Osteocyte (in vitro differentiated cells): Measurements from ENCODE around the gene POU6F2. TPM values are rescaled to one million over a fixed set of nuclear protein-coding genes. Genes with fewer than 3 reads are reported as not detected.

Source experiments
- DNase-seq: peaks from one replicate; pipeline ENCODE4 v3.0.0; 2021; ENCODE audit warnings: mixed read lengths; ENCODE audit not compliant: unreplicated experiment; ENCODE audit errors: extremely low spot score
- H3K27ac Mint-ChIP-seq: one replicate; pipeline ENCODE4 v1.8.0; 2021; ENCODE audit warnings: mild to moderate bottlenecking, mixed read lengths; ENCODE audit not compliant: unreplicated experiment
- H3K27me3 Mint-ChIP-seq: one replicate; pipeline ENCODE4 v1.8.0; 2021; ENCODE audit warnings: mixed read lengths; ENCODE audit not compliant: unreplicated experiment
- H3K36me3 Mint-ChIP-seq: one replicate; pipeline ENCODE4 v1.8.0; 2021; ENCODE audit warnings: mixed read lengths; ENCODE audit not compliant: unreplicated experiment
- H3K4me1 Mint-ChIP-seq: one replicate; pipeline ENCODE4 v1.8.0; 2021; ENCODE audit warnings: mixed read lengths; ENCODE audit not compliant: unreplicated experiment
- H3K4me3 Mint-ChIP-seq: one replicate; pipeline ENCODE4 v1.8.0; 2021; ENCODE audit warnings: mild to moderate bottlenecking, moderate library complexity, mixed read lengths; ENCODE audit not compliant: unreplicated experiment
- H3K9me3 Mint-ChIP-seq: one replicate; pipeline ENCODE4 v1.8.0; 2021; ENCODE audit warnings: mixed read lengths; ENCODE audit not compliant: unreplicated experiment
- CTCF ChIP-seq: fragments of 200-600 bp; sonication (generic); IDR thresholded peaks from 2 replicates; pipeline ENCODE4 v1.5.0; 2021; ENCODE audit warnings: antibody characterized with exemption, mild to moderate bottlenecking, moderate library complexity
- total RNA-seq: library from RNA; stranded (reverse); gene quantifications from 2 replicates; pipeline ENCODE4 v1.2.1, GENCODE V29; 2021

Gene POU6F2
- total RNA-seq, 1 donor from 2014 or later = 0.78 TPM

GRCh38 chr7:39183796-39184195, 206.1 kb downstream of the POU6F2 start:
- no peak overlapping the region for H3K27ac Mint-ChIP-seq
- DNase-seq = no peak
- H3K4me3 Mint-ChIP-seq = no peak overlapping the region
- peaks cover 5% of the 10 kb centered on the region for H3K27me3 Mint-ChIP-seq
- H3K9me3 Mint-ChIP-seq = no peaks in the 10 kb centered on the region
- H3K4me1 Mint-ChIP-seq = no peaks in the 10 kb centered on the region
- H3K36me3 Mint-ChIP-seq = no peaks in the 10 kb centered on the region
- no peak for TF ChIP-seq CTCF

- H3K9me3 Mint-ChIP-seq = no peaks in the 10 kb centered on the region
- no peak for TF ChIP-seq CTCF
- H3K36me3 Mint-ChIP-seq = no peaks in the 10 kb centered on the region
- no peak overlapping the region for H3K27ac Mint-ChIP-seq
- no peaks in the 10 kb centered on the region for H3K4me1 Mint-ChIP-seq
- H3K27me3 Mint-ChIP-seq = peaks cover 5% of the 10 kb centered on the region
- no peak overlapping the region for H3K4me3 Mint-ChIP-seq
- no peak for DNase-seq
Observed at GRCh38 chr7:39184391-39184790, 206.7 kb downstream of the POU6F2 start.

- no peak overlapping the region for H3K27ac Mint-ChIP-seq
- no peak for TF ChIP-seq CTCF
- no peak for DNase-seq
- no peaks in the 10 kb centered on the region for H3K36me3 Mint-ChIP-seq
- H3K4me1 Mint-ChIP-seq = no peaks in the 10 kb centered on the region
- no peak overlapping the region for H3K4me3 Mint-ChIP-seq
- no peaks in the 10 kb centered on the region for H3K9me3 Mint-ChIP-seq
- H3K27me3 Mint-ChIP-seq = peaks cover 2% of the 10 kb centered on the region
Observed at GRCh38 chr7:39186131-39186530, 208.4 kb downstream of the POU6F2 start.

- H3K9me3 Mint-ChIP-seq = no peaks in the 10 kb centered on the region
- no peak for TF ChIP-seq CTCF
- H3K36me3 Mint-ChIP-seq = no peaks in the 10 kb centered on the region
- no peak overlapping the region for H3K27ac Mint-ChIP-seq
- no peak for DNase-seq
- H3K27me3 Mint-ChIP-seq = peaks cover 2% of the 10 kb centered on the region
- H3K4me1 Mint-ChIP-seq = no peaks in the 10 kb centered on the region
- no peak overlapping the region for H3K4me3 Mint-ChIP-seq
Observed at GRCh38 chr7:39186671-39187070, 209.0 kb downstream of the POU6F2 start.

- no peak for TF ChIP-seq CTCF
- no peaks in the 10 kb centered on the region for H3K36me3 Mint-ChIP-seq
- DNase-seq = no peak
- H3K27ac Mint-ChIP-seq = no peak overlapping the region
- no peaks in the 10 kb centered on the region for H3K9me3 Mint-ChIP-seq
- H3K4me1 Mint-ChIP-seq = no peaks in the 10 kb centered on the region
- H3K4me3 Mint-ChIP-seq = no peak overlapping the region
- peaks cover 2% of the 10 kb centered on the region for H3K27me3 Mint-ChIP-seq
Observed at GRCh38 chr7:39187130-39187529, 209.4 kb downstream of the POU6F2 start.
